ENCODE results near the gene GPC5. TPM values are rescaled to one million over a fixed set of nuclear protein-coding genes. Genes with fewer than 3 reads are reported as not detected.

GPC5 gene
- total RNA-seq, 1 donor from 2014 or later: 0.28 TPM

DNA sequence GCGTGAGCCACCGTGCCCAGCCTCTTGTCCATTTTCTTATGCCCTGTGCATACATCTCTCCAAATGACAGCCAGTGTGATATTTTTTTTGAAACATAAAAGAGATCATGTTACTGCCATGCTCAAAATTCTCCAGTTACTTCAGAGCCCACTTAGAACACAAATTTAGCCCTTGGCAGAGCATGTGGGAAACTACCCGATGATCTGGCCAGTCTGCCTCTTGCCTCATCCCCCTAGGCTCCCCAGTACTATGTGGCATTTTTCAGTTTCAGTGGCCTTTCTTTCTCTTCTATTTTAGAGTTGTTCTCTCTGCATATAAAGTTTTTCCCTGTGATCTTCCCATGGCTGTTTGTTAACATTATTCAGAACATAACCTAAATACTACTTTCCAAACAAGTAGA lies 323.0 kb downstream of the GPC5 start:
- no peaks in the 10 kb centered on the region for H3K36me3 Mint-ChIP-seq (ENCODE audit: low read depth)
- H3K27me3 Mint-ChIP-seq (ENCODE audit: low read depth): no peaks in the 10 kb centered on the region
- DNase-seq (ENCODE audit: low read depth, low spot score): no peak
- H3K9me3 Mint-ChIP-seq: no peaks in the 10 kb centered on the region
- H3K4me1 Mint-ChIP-seq: no peaks in the 10 kb centered on the region
- TF ChIP-seq, protein P1, sequence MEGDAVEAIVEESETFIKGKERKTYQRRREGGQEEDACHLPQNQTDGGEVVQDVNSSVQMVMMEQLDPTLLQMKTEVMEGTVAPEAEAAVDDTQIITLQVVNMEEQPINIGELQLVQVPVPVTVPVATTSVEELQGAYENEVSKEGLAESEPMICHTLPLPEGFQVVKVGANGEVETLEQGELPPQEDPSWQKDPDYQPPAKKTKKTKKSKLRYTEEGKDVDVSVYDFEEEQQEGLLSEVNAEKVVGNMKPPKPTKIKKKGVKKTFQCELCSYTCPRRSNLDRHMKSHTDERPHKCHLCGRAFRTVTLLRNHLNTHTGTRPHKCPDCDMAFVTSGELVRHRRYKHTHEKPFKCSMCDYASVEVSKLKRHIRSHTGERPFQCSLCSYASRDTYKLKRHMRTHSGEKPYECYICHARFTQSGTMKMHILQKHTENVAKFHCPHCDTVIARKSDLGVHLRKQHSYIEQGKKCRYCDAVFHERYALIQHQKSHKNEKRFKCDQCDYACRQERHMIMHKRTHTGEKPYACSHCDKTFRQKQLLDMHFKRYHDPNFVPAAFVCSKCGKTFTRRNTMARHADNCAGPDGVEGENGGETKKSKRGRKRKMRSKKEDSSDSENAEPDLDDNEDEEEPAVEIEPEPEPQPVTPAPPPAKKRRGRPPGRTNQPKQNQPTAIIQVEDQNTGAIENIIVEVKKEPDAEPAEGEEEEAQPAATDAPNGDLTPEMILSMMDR (conservative IDR thresholded peaks at IDR 0.05): no peak
- H3K4me3 Mint-ChIP-seq: no peak overlapping the region
- no peak overlapping the region for H3K27ac Mint-ChIP-seq (ENCODE audit: unreplicated experiment)

GRCh38 chr13:91722267-91722884 lies 324.0 kb downstream of the GPC5 start:
- Mint-ChIP-seq H3K4me3 (no peak overlapping the region), H3K36me3 (ENCODE audit: low read depth) (no peaks in the 10 kb centered on the region), H3K27me3 (ENCODE audit: low read depth) (no peaks in the 10 kb centered on the region), H3K9me3 (no peaks in the 10 kb centered on the region), H3K27ac (ENCODE audit: unreplicated experiment) (no peak overlapping the region), H3K4me1 (no peaks in the 10 kb centered on the region)
- TF ChIP-seq, protein P1 (conservative IDR thresholded peaks at IDR 0.05): peak; percentile 80
- DNase-seq (ENCODE audit: low read depth, low spot score): no peak

DNA sequence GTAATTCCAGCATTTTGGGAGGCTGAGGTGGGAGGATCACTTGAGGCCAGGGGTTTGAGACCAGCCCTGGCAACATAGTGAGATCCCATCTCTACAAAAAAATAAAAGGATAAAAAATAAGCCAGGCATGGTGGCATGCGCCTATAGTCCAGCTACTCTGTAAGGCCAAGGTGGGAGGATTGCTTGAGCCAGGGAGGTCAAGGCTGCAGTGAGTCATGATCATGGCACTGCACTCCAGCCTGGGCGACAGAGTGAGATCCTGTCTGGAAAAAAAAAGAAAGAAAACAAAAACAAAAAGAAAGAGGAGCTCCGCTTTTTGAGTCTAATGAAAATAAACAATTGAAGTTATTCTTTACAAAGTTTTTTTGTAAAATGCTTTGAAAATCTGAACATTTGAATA lies 326.2 kb downstream of the GPC5 start:
- H3K9me3 Mint-ChIP-seq: no peaks in the 10 kb centered on the region
- no peak overlapping the region for H3K4me3 Mint-ChIP-seq
- H3K27me3 Mint-ChIP-seq (ENCODE audit: low read depth): no peaks in the 10 kb centered on the region
- DNase-seq (ENCODE audit: low read depth, low spot score): no peak
- no peaks in the 10 kb centered on the region for H3K36me3 Mint-ChIP-seq (ENCODE audit: low read depth)
- H3K27ac Mint-ChIP-seq (ENCODE audit: unreplicated experiment): no peak overlapping the region
- H3K4me1 Mint-ChIP-seq: peaks cover 5% of the 10 kb centered on the region
- TF ChIP-seq, protein P1 (conservative IDR thresholded peaks at IDR 0.05): no peak

- no peak for DNase-seq (ENCODE audit: low read depth, low spot score)
- no peak overlapping the region for H3K4me3 Mint-ChIP-seq
- H3K27me3 Mint-ChIP-seq (ENCODE audit: low read depth): no peaks in the 10 kb centered on the region
- H3K36me3 Mint-ChIP-seq (ENCODE audit: low read depth): no peaks in the 10 kb centered on the region
- TF ChIP-seq, protein P1 (conservative IDR thresholded peaks at IDR 0.05): no peak
- no peak overlapping the region for H3K27ac Mint-ChIP-seq (ENCODE audit: unreplicated experiment)
- peaks cover 5% of the 10 kb centered on the region for H3K4me1 Mint-ChIP-seq
- H3K9me3 Mint-ChIP-seq: no peaks in the 10 kb centered on the region
Observed at GRCh38 chr13:91725646-91726045, 327.2 kb downstream of the GPC5 start.

- H3K36me3 Mint-ChIP-seq (ENCODE audit: low read depth): no peaks in the 10 kb centered on the region
- no peak overlapping the region for H3K4me3 Mint-ChIP-seq
- no peaks in the 10 kb centered on the region for H3K27me3 Mint-ChIP-seq (ENCODE audit: low read depth)
- no peak overlapping the region for H3K27ac Mint-ChIP-seq (ENCODE audit: unreplicated experiment)
- peaks cover 5% of the 10 kb centered on the region for H3K4me1 Mint-ChIP-seq
- TF ChIP-seq, protein P1 (conservative IDR thresholded peaks at IDR 0.05): no peak
- no peak for DNase-seq (ENCODE audit: low read depth, low spot score)
- peaks cover 4% of the 10 kb centered on the region for H3K9me3 Mint-ChIP-seq
Observed at GRCh38 chr13:91726671-91727070, 328.2 kb downstream of the GPC5 start.
